Right ventricle myocardium superior (tissue), 1 donor: ENCODE measurements around the gene THBS3. TPM values are rescaled to one million over a fixed set of nuclear protein-coding genes. Genes with fewer than 3 reads are reported as not detected.
A peak's percentile ranks its signal among the peaks of the same experiment; 100 is the strongest.
"Not testable (repeated sequence)": the region's sequence is repeated elsewhere in the genome, so short reads cannot be mapped to it uniquely, and the experiment has no call there.

Experiments used
- ATAC-seq: fragments of 200-7000 bp; cut with Tn5 transposase; one replicate; pipeline ENCODE4 v1.9.1; 2020; ENCODE audit warnings: mild to moderate bottlenecking; ENCODE audit not compliant: poor library complexity
- DNase-seq: peaks from one replicate; pipeline ENCODE4 v3.0.0-alpha.2; 2020
- intact Hi-C: fragments of 100-400 bp; cut with DNase I; formaldehyde crosslinking; loops from one replicate; pipeline ENCODE4 v1.11.2; 2022
- long read RNA-seq: library from polyadenylated mRNA; unstranded; transcript quantifications from one replicate; pipeline ENCODE4 v2.0.0, GENCODE V29; 2021
- total RNA-seq: library from RNA; stranded (reverse); fragmentation: NEBNext Ultra II Directional; extraction: Animal tissue kit (Norgen Biotek cat#: 25700); gene quantifications from one replicate; pipeline ENCODE4 v1.2.1, GENCODE V29; 2021
- donor health status: DM: no; HTN: yes; CAD: no; lungs with severe emphysema.

Gene THBS3
- total RNA-seq = 5.8 TPM
- long read RNA-seq, partial matches to known transcripts = 0 of 5 reads
- long read RNA-seq, other reads (novel, unspliced or antisense) = 3 of 5 reads

DNA sequence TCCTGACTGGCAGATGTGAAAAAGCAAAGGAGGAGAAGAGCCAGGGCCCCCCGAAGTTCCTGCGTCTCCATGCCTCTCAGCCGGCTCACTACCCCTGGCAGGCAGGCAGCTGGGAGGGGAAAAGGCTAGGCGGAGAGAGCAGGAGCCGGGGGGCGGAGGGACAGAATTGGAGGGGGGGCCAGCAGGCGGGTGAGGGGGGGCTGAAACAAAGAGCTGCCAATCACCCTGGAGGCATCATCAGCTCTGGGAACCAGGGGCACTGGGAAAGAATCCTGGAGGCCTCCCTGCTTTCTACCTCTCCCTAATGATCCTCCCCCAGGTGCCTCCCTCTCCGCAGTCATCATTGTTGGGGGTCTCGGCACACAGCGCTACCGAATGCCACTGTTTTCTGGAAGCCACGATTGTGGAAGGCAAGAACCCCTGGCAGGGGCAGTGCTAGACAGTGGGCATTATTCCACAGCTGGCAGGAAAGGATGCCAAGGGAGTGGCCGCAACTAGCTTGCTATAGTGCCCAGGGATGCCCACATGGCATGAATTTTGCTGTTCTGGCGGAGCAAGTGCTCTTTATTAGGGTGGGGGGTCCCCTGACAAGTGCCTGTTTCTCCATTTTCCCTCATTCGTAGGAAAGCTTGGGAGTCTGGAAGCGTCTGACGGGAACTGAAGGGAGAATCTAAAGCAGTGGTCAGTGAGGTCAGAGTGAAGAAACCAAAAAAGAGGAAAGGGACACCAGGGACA, at the start of gene THBS3:
TSS of gene THBS3 (minus strand) at position 92 of the 735 bp plus-strand sequence. CDS start at position 71, 21 bp downstream.
- ATAC-seq (peak; percentile 12), DNase-seq (peak; percentile 68)
- intact Hi-C loops = no loop called here

DNA sequence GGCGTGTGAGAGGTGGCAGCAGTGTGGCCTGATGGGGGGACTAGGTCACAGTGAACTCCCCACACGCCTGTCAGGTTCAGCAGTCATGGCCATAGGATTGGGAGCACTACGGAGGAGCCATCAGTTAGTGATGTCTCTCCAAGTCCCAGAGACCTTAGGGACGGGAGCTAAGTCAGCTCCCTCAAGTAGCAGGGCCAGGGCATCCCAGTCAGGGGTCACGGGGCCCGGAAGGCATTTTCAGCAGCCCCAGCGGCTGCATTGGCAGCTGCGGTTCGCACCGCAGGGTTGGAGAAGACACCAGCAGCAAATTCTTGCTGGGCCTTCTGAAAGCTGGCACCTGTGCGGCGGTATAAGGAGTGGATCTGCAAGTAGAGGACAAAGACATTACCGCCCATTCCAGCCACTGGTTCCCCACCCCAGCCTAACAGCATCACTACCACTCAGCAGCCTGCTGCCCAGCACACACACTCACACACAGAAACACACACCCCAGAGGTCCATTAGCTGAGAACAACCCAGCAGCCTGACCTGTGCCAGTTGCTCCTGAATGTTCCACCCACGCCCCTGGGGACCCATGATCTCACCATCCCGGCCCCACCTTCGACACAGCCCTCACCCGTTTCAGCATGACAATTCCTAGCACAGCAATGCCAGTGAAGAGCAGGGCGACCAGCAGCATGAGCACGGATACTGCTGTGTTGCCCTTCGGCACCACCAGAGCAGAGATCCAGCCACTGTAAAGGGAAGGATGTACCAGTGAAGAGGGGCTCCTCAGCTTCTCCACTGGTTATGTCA, 48.6 kb upstream of the THBS3 start:
- intact Hi-C loops = no loop called here
- ATAC-seq (peak; percentile 8), DNase-seq (no peak)

- intact Hi-C loops = no loop called here
- peak; percentile 94 for ATAC-seq
- peak; percentile 94 for DNase-seq
Measured at GRCh38 chr1:155255243-155256007, 47.7 kb upstream of the THBS3 start, which contains the start of gene ENTREP3. TSS of gene ENTREP3 (minus strand) at chr1:155255483. CDS start at chr1:155254877, 606 bp downstream.

GRCh38 chr1:155254714-155255242, 47.1 kb upstream of the THBS3 start:
- peak; percentile 8 for ATAC-seq
- DNase-seq = no peak
- intact Hi-C loops = loop anchor here (5.0 kb wide), 2 partner anchors 68 to 338 kb away; partner anchors contain the start of gene RUSC1

DNA sequence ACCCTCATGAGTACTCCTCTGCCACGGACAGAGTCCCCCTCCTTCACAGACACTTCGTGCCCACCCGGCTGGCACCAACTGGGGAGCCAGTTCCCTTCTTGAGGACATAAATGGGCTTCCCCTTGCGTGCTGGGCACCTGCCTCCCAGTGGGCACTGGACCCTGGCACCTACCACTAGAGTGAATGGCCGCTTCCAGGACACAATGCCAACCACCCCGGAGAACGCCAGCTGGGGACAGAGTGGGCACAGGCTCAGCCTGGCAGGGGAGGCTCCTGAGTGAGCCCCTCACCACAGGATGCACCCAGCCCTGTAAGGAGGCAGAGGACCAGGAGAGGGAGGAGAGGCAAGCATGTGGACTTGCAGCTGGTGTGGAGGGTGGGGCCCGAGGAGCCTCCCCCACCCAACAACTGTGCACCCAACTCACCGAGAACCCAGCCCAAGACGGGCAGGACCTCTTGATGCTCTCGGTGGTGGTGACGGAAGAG, 46.6 kb upstream of the THBS3 start:
- ATAC-seq (no peak), DNase-seq (no peak)
- intact Hi-C loops = loop anchor here (5.0 kb wide), 2 partner anchors 68 to 338 kb away; partner anchors contain the start of gene RUSC1

DNA sequence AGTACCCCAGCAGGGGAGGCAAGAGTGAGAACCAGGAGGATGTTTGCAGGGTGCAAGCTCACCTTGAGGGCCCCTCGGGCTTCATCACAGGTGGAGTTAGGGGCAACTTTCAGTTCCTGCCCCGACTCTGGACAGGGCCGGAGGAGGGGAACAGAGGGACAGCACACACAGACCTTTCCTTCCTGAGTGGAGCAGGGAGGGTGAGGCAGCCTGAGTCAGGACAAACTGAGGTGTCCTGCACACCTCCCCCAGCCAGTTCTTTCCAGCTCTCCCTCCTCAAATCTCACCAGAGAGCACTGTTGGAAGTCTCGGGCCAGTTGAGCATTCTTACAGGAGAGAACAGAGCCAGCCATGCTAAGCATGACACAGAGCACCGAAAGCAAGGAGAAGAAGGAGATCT, 46.1 kb upstream of the THBS3 start:
- intact Hi-C loops = loop anchor here (5.0 kb wide), 2 partner anchors 69 to 339 kb away; partner anchors contain the start of gene RUSC1
- DNase-seq = no peak
- ATAC-seq = no peak

DNA sequence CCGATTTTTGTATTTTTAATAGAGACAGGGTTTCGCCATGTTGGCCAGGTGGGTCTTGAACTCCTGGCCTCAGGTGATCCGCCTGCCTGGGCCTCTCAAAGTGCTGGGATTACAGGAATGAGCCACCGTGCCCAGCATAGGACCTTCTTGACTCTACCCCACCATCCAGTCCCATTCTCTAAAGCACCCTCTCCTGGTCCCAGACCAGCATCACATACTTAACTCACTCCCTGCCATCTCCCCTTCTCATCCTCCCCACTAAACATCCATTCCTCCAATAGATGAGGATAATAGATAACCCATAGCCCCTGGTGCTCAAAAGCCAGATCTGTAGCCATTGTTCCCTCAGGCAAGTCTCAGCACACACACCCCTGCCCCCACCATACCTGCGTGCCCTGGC, 45.5 kb upstream of the THBS3 start:
- DNase-seq (no peak), ATAC-seq (no peak)
- intact Hi-C loops = loop anchor here (5.0 kb wide), 2 partner anchors 69 to 339 kb away; partner anchors contain the start of gene RUSC1

DNA sequence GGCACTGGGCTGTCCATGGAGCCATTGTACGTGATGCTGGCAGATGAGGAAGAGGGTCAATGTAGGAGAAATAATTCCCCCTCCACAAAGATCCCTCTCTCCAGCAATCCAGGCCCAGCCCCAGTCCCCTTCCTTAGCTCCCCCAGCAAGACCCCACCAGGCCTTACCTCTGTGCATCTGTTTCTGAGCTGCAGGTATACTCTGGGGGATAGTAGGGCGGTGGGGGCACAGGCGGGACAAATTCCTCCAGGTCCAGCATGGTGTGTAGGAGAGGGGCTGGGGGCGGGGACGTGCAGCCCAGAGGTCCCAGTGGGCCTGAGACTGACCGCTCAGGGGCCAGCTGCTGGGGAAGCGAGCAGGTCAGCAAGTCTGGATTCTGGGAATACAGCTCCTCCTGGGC, 43.9 kb upstream of the THBS3 start:
- intact Hi-C loops = loop anchor here (5.0 kb wide), 2 partner anchors 71 to 341 kb away; partner anchors contain the start of gene RUSC1
- DNase-seq (no peak), ATAC-seq (no peak)

GRCh38 chr1:155250633-155251449, 43.1 kb upstream of the THBS3 start:
- peak; percentile 96 for DNase-seq
- peak; percentile 87 for ATAC-seq
- intact Hi-C loops = loop anchor here (5.0 kb wide), 2 partner anchors 71 to 341 kb away; partner anchors contain the start of gene RUSC1

DNA sequence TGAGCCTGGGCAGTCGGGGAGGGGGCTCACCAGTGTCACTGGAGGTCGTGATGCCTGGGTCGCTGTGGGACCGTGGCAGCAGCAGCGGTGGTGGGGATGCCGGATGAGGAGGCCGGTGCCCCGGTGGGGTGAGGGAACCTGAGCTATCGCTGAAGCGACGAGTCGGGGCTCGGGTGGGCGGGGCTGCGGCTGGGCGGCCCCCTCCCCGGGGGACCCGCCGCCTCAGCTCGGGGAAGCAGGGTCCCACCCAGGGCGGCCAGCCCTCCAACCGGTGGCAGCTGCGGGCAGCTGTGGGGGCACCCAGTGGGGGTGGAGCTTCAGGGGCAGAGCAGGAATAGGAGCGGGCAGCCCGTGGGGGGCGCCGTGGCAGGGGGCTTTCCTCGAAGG, 42.5 kb upstream of the THBS3 start:
- no peak for ATAC-seq
- DNase-seq = no peak
- intact Hi-C loops = loop anchor here (5.0 kb wide), 2 partner anchors 72 to 342 kb away; partner anchors contain the start of gene RUSC1

DNA sequence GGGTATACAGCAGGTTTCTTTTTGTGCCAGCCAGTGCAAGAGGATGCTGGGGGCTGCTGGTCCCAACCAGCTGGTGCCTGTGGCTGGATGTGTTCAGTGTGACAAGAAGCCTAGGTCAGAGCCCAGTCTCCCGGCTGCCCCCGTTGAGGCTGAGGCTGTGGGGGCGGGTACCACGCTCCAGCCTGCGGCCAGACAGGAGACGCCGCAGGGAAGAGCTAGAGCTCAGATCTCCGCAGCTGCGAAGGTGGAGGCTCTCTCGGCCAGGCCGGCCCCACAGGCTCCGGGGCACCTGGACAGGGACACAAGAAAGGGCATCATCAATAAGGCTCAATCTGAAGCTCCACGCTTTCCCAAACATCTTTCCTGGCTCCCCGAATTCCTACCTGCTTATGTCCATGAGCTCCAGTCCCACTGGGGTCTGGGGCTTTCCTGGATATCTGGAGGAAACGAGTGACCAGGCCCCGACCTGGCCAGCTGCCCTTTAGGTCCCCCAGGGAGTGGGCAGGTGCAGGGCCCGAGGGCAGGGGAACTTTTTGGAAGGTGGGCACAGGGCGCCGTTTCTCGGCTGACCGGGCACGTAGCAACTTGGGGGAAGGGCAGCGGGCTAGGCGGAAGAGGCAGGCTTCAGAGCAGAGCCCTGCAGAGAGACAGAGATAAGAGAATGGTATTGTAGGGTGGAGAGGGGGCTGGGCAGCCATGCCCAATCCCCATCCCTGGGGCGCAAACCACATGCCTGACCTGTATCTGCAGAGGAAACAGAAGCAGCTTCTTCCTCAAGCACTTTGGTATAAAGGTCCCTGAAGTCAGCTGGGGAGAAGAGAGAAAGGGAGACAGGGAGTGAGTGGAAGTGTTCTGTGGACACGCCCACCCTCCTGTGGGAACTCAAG, 40.2 kb upstream of the THBS3 start:
- DNase-seq (no peak), ATAC-seq (no peak)
- intact Hi-C loops = no loop called here

GRCh38 chr1:155246796-155247195, 39.1 kb upstream of the THBS3 start:
- DNase-seq, ATAC-seq, intact Hi-C loops: not testable (repeated sequence)

- ATAC-seq (no peak), DNase-seq (no peak)
- intact Hi-C loops = no loop called here
Measured at GRCh38 chr1:155245163-155245524, 37.4 kb upstream of the THBS3 start.

DNA sequence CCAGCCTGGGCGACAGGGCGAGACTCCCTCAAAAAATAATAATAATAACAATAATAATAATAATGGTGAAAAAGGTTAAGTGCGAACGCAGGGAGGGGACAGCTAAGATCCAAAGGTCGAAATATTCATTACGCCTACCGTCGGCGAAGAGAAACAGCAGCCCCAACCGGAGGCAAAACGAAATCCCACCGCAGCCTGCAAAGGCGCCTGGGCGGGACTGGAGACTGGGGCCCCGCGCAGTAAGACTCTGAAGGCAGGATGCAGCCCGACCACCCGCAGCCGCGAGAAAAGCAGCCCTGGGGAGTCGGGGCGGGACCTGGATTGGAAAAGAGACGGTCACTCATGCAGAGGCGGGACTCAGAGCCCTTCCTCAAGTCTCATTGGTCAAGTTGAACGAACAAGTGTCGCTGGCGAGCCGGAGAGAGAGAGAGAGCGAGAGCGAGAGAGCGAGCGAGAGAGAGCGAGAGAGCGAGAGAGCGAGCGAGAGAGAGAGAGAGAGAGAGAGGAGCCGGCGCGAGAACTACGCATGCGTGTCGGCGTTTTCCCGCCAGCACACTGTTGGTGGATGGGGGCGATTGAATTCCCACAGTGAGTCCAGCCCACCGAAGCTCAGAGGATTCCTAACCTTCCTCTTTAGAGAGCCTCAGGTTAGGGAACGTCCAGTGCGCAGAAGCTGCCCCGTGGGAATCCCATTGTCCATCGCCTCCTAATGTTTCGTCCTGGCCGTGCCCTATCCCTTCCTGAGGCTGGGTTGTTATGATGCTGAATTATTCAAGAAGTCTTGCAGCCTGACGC, 36.9 kb upstream of the THBS3 start:
- DNase-seq = peak; percentile 97
- intact Hi-C loops = no loop called here
- ATAC-seq = peak; percentile 95

DNA sequence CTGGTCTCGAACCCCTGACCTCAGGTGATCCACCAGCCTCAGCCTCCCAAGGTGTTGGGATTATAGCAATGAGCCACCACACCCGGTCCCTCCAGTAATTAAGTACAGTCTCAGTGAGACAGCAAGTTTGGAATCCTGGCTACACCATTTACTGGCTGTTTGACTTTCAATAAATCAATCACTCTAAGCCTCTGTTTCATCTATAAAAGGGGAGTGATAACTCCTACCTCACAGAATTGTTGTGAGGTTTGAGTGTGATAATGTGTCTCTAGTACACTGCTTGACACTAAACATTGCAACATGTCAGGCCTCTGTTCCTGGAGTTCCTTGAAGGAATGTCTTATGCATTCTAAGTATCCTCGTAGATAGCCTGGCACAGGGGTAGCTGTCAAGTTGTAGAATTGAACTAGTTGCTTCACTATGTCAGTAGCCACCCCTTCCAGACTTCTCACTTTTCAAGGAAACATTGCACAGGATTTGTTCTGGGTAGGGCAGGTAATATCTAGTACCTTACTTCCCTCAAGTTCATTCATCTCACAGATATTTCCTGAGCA, 35.2 kb upstream of the THBS3 start:
- DNase-seq = no peak

More for the DNA sequence above, 35.2 kb upstream of the THBS3 start:
- no peak for ATAC-seq
- intact Hi-C loops = no loop called here
